Mucosa of descending colon (tissue), 3 donors: ENCODE data around the gene RS1. TPM values are rescaled to one million over a fixed set of nuclear protein-coding genes. Genes with fewer than 3 reads are reported as not detected.

Source experiments
- ATAC-seq: fragments of 200-7000 bp; cut with Tn5 transposase; one replicate; pipeline ENCODE4 v1.9.1; 2020; ENCODE audit warnings: mild to moderate bottlenecking, moderate library complexity
- DNase-seq, 3 donors: peaks; one replicate each; pipeline ENCODE4 v3.0.0-alpha.2; 2020
- H3K36me3 ChIP-seq: fragments of 200-600 bp; one replicate; pipeline ENCODE4 v1.8.0; 2021; ENCODE audit warnings: low read depth, mild to moderate bottlenecking
- H3K4me1 ChIP-seq: fragments of 200-600 bp; one replicate; pipeline ENCODE4 v1.8.0; 2021; ENCODE audit warnings: low read depth, mild to moderate bottlenecking
- H3K4me3 ChIP-seq: fragments of 200-600 bp; one replicate; pipeline ENCODE4 v1.8.0; 2021; ENCODE audit warnings: mild to moderate bottlenecking
- H3K9me3 ChIP-seq: fragments of 200-600 bp; one replicate; pipeline ENCODE4 v1.8.0; 2021; ENCODE audit warnings: mild to moderate bottlenecking
- intact Hi-C, 2 donors: fragments of 100-400 bp; cut with DNase I in 1 of 2; cut with micrococcal nuclease in 1 of 2; formaldehyde crosslinking; loops; one replicate each; pipeline versions ENCODE4 v1.11.0 to v1.11.1; 2022; cut with DNase I, micrococcal nuclease
- total RNA-seq, 3 donors: library from RNA; stranded (reverse); fragmentation: NEBNext Ultra II Directional in 2 of 3; extraction: Animal tissue kit (Norgen Biotek cat#: 25700) in 2 of 3; gene quantifications; one replicate each; pipeline versions ENCODE4 v1.2.1 to v1.2.4, GENCODE V29; 2021 to 2023
- TF ChIP-seq, protein P1 (sequence below): fragments of 200-600 bp; IDR thresholded peaks from one replicate; pipeline ENCODE4 v1.8.0; 2022; ENCODE audit warnings: antibody characterized with exemption, mild to moderate bottlenecking
- donor health status: DM: no; HTN: no; CAD: no; lungs with moderate emphysema.
- donor health status: DM: no; HTN: no; CAD: no.
- donor health status: DM: no; HTN: yes; CAD: no.

The RS1 gene
- total RNA-seq, 3 donors from 2014 or later: not detected

DNA sequence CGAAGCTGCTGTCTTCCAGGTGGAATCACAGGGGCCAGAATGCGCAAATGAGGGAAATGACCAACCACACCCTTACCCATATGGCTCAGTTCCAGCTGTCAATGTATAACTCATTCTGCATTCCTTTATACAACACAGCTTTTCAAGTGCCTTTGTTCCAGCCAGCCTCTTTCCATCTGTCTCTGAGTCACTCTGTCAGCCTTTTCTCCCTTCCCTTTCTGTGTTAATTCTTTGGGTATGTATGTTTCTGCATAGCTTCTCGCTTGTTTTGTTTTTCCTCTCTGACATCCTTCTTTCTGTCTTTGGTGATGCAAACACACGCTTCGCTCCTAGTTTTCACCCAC, 54.5 kb downstream of the RS1 start:
- Histone ChIP-seq H3K4me3 (no peak overlapping the region), H3K4me1 (no peaks in the 10 kb centered on the region), H3K36me3 (no peaks in the 10 kb centered on the region), H3K9me3 (no peaks in the 10 kb centered on the region)
- ATAC-seq: peak; percentile 92
- TF ChIP-seq, protein P1, sequence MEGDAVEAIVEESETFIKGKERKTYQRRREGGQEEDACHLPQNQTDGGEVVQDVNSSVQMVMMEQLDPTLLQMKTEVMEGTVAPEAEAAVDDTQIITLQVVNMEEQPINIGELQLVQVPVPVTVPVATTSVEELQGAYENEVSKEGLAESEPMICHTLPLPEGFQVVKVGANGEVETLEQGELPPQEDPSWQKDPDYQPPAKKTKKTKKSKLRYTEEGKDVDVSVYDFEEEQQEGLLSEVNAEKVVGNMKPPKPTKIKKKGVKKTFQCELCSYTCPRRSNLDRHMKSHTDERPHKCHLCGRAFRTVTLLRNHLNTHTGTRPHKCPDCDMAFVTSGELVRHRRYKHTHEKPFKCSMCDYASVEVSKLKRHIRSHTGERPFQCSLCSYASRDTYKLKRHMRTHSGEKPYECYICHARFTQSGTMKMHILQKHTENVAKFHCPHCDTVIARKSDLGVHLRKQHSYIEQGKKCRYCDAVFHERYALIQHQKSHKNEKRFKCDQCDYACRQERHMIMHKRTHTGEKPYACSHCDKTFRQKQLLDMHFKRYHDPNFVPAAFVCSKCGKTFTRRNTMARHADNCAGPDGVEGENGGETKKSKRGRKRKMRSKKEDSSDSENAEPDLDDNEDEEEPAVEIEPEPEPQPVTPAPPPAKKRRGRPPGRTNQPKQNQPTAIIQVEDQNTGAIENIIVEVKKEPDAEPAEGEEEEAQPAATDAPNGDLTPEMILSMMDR: no peak
- DNase-seq: peak in 1 of 3 donors; percentile 80
- intact Hi-C loops: no loop called here

DNA sequence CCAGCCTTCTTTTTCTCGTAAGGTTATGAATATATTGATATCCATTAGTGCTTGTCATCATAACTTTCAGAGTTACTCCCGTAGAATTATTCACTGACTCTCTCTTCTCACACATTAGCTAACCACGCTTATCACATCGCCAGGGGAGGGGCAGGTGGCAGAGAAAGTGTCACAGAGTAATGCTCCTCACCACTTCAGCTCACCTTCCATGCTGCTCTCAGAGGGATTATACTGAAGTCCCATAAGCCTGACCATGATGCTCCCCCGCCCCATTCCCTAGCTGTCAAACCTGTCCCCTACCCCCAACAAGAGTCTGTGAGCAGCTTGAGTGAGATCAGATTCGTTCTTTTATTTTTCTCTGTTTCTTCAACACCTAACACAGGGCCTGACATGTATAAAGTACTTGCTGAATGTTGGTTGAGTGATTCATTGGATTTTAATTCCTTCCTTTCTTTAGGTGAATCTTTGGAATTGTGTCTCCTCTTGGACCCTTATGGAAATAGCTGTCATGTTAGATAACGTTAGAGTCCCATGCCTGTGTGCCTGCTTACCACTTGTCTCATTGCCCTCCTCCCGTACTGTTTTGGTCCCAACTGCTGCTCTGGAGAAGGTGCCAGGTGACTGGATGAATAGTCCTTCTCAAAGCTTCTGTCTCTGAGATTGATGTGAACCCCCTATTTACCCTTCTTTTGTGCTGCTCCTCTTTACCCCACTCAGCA, 55.1 kb downstream of the RS1 start:
- no peaks in the 10 kb centered on the region for H3K9me3 ChIP-seq
- no peaks in the 10 kb centered on the region for H3K36me3 ChIP-seq
- H3K4me3 ChIP-seq: no peak overlapping the region
- peak in 1 of 3 donors; percentile 9 for DNase-seq
- peak; percentile 51 for ATAC-seq
- H3K4me1 ChIP-seq: no peaks in the 10 kb centered on the region
- intact Hi-C loops: no loop called here
- TF ChIP-seq, protein P1: no peak

DNA sequence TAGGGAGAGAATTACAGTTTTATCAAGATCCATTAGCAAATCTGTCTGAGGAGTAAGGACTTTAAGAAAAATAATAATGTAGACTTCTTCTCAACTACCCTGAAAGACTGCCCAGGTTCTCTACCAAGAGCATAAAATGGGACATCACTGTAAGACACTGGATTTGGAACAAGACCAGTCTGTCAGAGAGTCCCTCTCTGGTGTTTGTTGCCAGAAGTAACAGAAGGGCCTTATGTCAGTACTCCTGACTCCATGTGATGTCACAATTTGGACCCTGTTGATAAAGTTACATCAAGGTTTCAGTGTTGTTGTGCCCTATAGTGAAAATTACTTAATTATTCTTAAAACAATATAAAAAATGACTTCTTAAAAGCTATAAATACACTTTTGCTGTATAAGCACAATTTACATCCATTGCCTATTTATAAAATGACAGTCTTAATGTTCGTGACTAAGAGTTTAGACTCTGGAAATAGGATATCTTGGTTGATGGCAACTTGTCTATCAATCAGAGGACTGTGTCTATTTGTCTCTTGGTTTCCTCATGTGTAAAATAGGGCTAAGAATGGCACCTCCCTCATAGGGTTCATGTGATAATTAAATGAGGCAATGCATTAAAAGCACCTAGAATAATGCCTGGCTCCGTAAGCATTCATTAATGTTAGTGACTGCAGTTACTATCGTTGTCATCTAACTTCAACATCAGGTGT, 57.8 kb downstream of the RS1 start:
- Histone ChIP-seq H3K4me3 (no peak overlapping the region), H3K4me1 (no peaks in the 10 kb centered on the region), H3K36me3 (no peaks in the 10 kb centered on the region), H3K9me3 (no peaks in the 10 kb centered on the region)
- DNase-seq: no peak
- intact Hi-C loops: no loop called here
- TF ChIP-seq, protein P1: no peak
- ATAC-seq: no peak

DNA sequence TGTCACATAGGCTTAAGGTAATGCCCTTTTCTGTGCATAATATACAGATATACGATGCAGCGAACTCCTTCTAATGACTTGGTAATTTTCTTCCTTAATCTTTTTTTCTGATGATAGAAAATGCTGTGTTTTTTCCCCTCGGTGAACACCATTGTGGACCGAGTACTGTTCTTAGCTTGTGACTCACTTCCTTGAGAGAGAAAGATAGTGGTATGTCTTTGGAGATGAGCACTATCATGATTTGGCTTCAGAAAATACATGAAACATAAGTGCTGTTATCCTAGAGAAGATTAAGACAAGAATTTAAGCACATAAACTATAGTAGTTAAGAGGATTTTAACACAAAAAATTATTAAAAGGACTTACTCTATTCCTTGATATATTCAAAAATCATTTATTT, 63.9 kb downstream of the RS1 start:
- H3K4me3 ChIP-seq: no peak overlapping the region
- no peak for ATAC-seq
- no peak for DNase-seq
- no peaks in the 10 kb centered on the region for H3K36me3 ChIP-seq
- H3K9me3 ChIP-seq: no peaks in the 10 kb centered on the region
- H3K4me1 ChIP-seq: no peaks in the 10 kb centered on the region
- intact Hi-C loops: no loop called here
- TF ChIP-seq, protein P1: no peak

DNA sequence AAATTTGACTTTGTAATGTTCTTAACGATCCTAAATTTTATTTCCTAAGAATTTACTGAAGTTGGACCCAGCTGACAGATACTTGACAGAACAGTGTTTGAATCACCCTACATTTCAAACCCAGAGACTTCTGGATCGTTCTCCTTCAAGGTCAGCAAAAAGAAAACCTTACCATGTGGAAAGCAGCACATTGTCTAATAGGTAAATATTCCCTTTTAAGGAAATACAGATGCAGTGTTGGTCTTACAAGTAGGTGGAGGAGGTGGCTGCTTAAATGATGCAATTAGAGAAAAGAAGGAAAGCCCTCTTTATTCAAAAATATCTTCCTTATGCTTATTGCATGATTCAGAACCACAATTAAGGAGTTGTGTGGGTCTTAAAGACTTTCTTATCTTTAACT, 73.5 kb downstream of the RS1 start:
- DNase-seq (no peak), ATAC-seq (no peak)
- no peaks in the 10 kb centered on the region for H3K4me1 ChIP-seq
- intact Hi-C loops: no loop called here
- no peak overlapping the region for H3K4me3 ChIP-seq
- no peaks in the 10 kb centered on the region for H3K9me3 ChIP-seq
- TF ChIP-seq, protein P1: no peak
- H3K36me3 ChIP-seq: no peaks in the 10 kb centered on the region
